Adipocyte (in vitro differentiated cells): ENCODE measurements around the gene MAPKAPK3.

Source experiments
- DNase-seq: peaks from one replicate; pipeline ENCODE4 v3.0.0-alpha.2; 2015; ENCODE audit warnings: low read depth
- H3K27me3 ChIP-seq: replicated peaks from 2 replicates; pipeline ENCODE4 v1.7.0; 2013; ENCODE audit warnings: mild to moderate bottlenecking, low read length, moderate library complexity; ENCODE audit not compliant: control insufficient read depth, insufficient read depth
- H3K36me3 ChIP-seq: 2 replicates; pipeline ENCODE4 v1.7.0; 2013; ENCODE audit warnings: low read length, mild to moderate bottlenecking, moderate library complexity; ENCODE audit not compliant: control insufficient read depth, insufficient read depth, severe bottlenecking
- H3K4me1 ChIP-seq: 2 replicates; pipeline ENCODE4 v1.7.0; 2013; ENCODE audit warnings: mild to moderate bottlenecking, low read length, moderate library complexity; ENCODE audit not compliant: control insufficient read depth, insufficient read depth
- H3K4me3 ChIP-seq: 2 replicates; pipeline ENCODE4 v1.7.0; 2013; ENCODE audit warnings: mild to moderate bottlenecking, low read length, moderate library complexity
- H3K9ac ChIP-seq: 2 replicates; pipeline ENCODE4 v1.7.0; 2013; ENCODE audit warnings: mild to moderate bottlenecking, low read length, moderate library complexity
- H3K9me3 ChIP-seq: 2 replicates; pipeline ENCODE4 v1.7.0; 2013; ENCODE audit warnings: mild to moderate bottlenecking, low read length, moderate library complexity; ENCODE audit not compliant: control insufficient read depth

The MAPKAPK3 gene

GRCh38 chr3:50611464-50612233, 5.3 kb upstream of the MAPKAPK3 start, which contains the start of gene CISH:
TSS of gene CISH (minus strand) at chr3:50611774. CDS start at chr3:50611650, 124 bp downstream.
- H3K27me3 ChIP-seq = no peaks in the 10 kb centered on the region
- peaks cover 41% of the 10 kb centered on the region for H3K4me1 ChIP-seq
- peak; percentile 96 for DNase-seq
- H3K4me3 ChIP-seq = peak within 1 kb of the TSS; percentile 89
- peak within 1 kb of the TSS; percentile 90 for H3K9ac ChIP-seq
- H3K36me3 ChIP-seq = peaks cover 15% of the 10 kb centered on the region
- H3K9me3 ChIP-seq = no peaks in the 10 kb centered on the region

- H3K4me3 ChIP-seq = peak overlapping the region; percentile 89
- DNase-seq = no peak
- peaks cover 9% of the 10 kb centered on the region for H3K36me3 ChIP-seq
- H3K27me3 ChIP-seq = no peaks in the 10 kb centered on the region
- peak overlapping the region; percentile 88 for H3K9ac ChIP-seq
- H3K9me3 ChIP-seq = no peaks in the 10 kb centered on the region
- peaks cover 41% of the 10 kb centered on the region for H3K4me1 ChIP-seq
These were observed 4.6 kb upstream of the MAPKAPK3 start for GRCh38 chr3:50612234-50612882.

- DNase-seq = no peak
- Histone ChIP-seq H3K4me1 (peaks cover 49% of the 10 kb centered on the region), H3K36me3 (peaks cover under 1% of the 10 kb centered on the region), H3K9me3 (no peaks in the 10 kb centered on the region), H3K9ac (peak overlapping the region; percentile 88), H3K27me3 (no peaks in the 10 kb centered on the region), H3K4me3 (peak overlapping the region; percentile 89)
These were observed 3.7 kb upstream of the MAPKAPK3 start for GRCh38 chr3:50612970-50613846.

DNA sequence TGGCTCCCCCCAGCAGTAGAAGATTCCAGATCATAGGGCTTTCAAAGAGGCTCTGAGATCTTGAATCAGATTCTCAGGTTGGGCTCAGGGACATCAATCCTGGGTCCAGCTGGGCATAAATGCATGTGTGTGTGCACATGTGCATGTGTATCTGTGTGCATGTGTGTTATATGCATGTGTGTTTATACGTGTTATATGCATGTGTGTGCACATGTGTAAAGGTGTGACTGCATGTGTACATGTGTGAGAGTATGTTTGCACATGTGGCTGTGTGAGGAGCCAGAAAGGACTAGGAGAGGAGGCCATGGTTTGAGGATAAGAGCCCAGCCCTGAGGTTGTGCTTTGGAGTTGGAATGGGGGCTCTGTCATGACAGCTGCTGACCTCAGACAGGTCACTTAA, 1.8 kb upstream of the MAPKAPK3 start:
- H3K4me3 ChIP-seq = no peak overlapping the region
- no peaks in the 10 kb centered on the region for H3K36me3 ChIP-seq
- no peak for DNase-seq
- H3K9me3 ChIP-seq = no peaks in the 10 kb centered on the region
- peaks cover 42% of the 10 kb centered on the region for H3K4me1 ChIP-seq
- H3K27me3 ChIP-seq = no peaks in the 10 kb centered on the region
- H3K9ac ChIP-seq = no peak overlapping the region

DNA sequence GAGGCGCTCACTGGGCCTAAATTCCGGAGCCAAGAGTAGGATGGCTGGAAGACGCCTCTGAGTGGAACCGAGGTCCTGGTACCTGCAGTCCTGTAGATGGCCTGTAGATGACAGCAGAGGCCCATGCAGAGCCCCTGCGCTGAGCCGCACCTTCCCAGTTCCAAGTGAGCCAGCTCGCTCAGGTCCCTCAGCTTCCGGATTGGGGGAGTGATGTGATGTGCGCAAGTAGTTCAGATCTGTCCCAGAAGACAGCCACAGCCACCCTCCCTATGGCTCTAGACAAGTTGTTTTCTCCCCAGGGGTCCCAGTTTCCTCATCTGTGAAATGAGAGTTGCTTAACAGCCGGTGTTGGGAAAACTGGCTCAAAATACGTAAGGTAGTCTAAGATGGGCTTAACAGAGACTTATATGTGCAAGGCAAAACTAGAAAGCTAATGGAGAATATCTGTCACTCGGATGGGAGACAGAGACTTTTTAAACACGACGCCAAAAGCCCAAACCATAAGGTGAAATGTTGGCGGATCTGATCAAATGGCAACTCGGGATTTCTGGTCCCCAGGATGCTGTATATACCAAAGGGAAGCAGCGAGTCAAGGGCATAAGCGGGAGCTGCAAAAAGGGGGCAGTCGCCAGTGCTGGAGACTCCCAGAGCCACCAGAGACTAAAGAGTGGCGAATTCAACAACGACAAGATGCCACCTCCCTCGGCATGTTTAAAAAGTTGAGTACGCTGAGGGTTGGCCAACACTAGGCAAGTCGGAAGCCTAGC, 765 bp upstream of the MAPKAPK3 start:
- Histone ChIP-seq H3K4me3 (peak overlapping the region; percentile 89), H3K9ac (peak overlapping the region; percentile 69), H3K27me3 (no peaks in the 10 kb centered on the region), H3K9me3 (no peaks in the 10 kb centered on the region), H3K4me1 (peaks cover 38% of the 10 kb centered on the region), H3K36me3 (no peaks in the 10 kb centered on the region)
- peak; percentile 94 for DNase-seq

DNA sequence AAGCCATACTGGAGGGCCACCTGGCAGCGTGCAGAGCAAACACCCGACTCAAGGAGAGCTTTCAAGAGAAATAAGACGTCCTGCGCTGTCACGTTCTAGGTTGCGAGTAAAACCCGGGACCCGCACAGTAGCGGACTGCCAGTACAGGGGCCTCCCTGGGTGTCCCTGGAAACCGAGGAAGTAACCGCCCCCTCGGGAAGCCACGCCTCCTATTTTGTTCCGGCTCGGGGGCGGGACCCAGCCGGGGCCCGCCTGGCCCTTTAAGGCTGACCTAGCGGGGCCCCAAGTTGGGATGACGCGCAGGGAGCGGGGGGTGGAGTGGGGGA, 218 bp upstream of the MAPKAPK3 start:
- DNase-seq = peak; percentile 97

DNA sequence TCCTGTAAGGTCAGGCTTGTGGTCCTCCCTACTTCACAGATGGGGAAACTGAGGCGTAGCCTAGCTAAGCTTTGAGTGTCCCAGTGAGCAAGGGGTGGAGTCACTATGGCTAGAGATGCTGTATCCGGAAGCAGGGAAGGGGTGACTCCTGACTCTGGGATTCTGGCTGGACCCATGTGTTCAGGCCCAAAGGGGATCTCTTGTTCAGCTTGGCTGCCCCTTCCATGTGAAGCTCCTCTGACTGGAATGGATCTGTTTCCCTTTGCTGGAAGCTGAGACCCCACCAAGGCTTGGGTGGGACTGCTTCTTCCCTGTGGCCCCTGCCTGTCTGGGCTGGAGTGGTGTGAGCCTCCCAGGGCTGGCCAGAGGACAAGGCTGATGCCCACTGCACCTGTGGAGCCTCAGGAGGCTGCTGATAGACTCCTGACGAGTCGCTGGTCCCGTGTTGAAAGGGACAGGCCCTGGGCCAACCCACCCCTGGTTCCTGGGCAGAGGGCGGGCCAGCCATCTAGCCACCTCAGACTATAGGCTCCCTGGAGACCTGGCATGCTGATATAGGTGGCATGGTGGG, 1.0 kb downstream of the MAPKAPK3 start:
- Histone ChIP-seq H3K4me1 (peaks cover 27% of the 10 kb centered on the region), H3K27me3 (no peaks in the 10 kb centered on the region), H3K9me3 (no peaks in the 10 kb centered on the region), H3K9ac (peak overlapping the region; percentile 91), H3K36me3 (no peaks in the 10 kb centered on the region), H3K4me3 (peak overlapping the region; percentile 83)
- no peak for DNase-seq

More for the DNA sequence above, 218 bp upstream of the MAPKAPK3 start:
- Histone ChIP-seq H3K36me3 (no peaks in the 10 kb centered on the region), H3K9me3 (no peaks in the 10 kb centered on the region), H3K4me1 (peaks cover 35% of the 10 kb centered on the region), H3K9ac (peak overlapping the region; percentile 69), H3K4me3 (peak overlapping the region; percentile 89), H3K27me3 (no peaks in the 10 kb centered on the region)

DNA sequence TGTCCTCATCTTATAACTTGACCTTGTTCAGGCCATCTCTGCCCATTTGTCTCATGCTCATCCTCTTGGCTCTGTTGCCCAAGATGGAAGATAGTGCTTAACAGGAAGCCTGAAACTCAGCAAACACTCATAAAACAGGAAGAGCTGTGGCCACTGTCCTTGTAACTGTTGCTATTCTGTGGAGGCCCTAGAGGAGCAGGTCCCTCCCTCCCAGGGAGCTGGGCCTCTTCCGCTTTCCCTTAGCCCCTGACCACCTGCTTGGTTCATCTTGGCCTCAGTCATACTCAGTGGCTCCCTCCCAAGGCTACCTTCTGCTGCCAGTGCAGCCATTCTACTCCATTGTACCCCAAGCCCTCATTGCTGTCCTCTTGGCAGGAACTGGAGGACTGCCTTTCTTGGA, 3.5 kb downstream of the MAPKAPK3 start:
- H3K36me3 ChIP-seq = no peaks in the 10 kb centered on the region
- H3K27me3 ChIP-seq = no peaks in the 10 kb centered on the region
- H3K4me3 ChIP-seq = no peak overlapping the region
- no peaks in the 10 kb centered on the region for H3K9me3 ChIP-seq
- no peak for DNase-seq
- H3K9ac ChIP-seq = no peak overlapping the region
- H3K4me1 ChIP-seq = peaks cover 21% of the 10 kb centered on the region

- no peak overlapping the region for H3K4me3 ChIP-seq
- no peak for DNase-seq
- no peaks in the 10 kb centered on the region for H3K9me3 ChIP-seq
- no peak overlapping the region for H3K9ac ChIP-seq
- peaks cover 21% of the 10 kb centered on the region for H3K4me1 ChIP-seq
- no peaks in the 10 kb centered on the region for H3K36me3 ChIP-seq
- H3K27me3 ChIP-seq = no peaks in the 10 kb centered on the region
These were observed 3.9 kb downstream of the MAPKAPK3 start for GRCh38 chr3:50620820-50621219.

DNA sequence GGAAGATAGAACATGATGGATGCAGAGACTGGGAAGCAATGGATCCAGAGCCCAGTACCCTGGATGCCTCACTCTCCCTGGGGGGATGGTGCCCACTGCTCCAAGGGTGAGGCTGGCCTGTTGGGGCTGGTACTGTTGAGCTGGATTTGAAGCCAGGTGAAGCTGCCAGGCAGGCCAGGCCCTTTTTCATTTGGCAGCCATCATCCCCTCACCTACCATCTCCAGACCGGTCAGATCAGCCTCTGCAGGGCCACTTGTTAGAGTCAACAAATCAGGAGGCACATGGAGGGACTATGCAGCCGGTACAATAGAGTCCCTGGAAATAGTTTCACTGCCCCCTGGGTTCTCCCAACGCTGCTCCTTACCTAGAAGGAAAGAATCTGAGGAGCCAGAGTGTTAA, 5.9 kb downstream of the MAPKAPK3 start:
- no peak overlapping the region for H3K9ac ChIP-seq
- DNase-seq = no peak

More for the DNA sequence above, 5.9 kb downstream of the MAPKAPK3 start:
- Histone ChIP-seq H3K4me1 (peaks cover 18% of the 10 kb centered on the region), H3K36me3 (no peaks in the 10 kb centered on the region), H3K9me3 (no peaks in the 10 kb centered on the region), H3K27me3 (no peaks in the 10 kb centered on the region), H3K4me3 (no peak overlapping the region)
